ENCODE measurements around the gene PHACTR2. TPM values are rescaled to one million over a fixed set of nuclear protein-coding genes. Genes with fewer than 3 reads are reported as not detected.

PHACTR2 gene
- total RNA-seq, 4 donors from 2014 or later = 39.8 to 99.0 (median 49.3) TPM

DNA sequence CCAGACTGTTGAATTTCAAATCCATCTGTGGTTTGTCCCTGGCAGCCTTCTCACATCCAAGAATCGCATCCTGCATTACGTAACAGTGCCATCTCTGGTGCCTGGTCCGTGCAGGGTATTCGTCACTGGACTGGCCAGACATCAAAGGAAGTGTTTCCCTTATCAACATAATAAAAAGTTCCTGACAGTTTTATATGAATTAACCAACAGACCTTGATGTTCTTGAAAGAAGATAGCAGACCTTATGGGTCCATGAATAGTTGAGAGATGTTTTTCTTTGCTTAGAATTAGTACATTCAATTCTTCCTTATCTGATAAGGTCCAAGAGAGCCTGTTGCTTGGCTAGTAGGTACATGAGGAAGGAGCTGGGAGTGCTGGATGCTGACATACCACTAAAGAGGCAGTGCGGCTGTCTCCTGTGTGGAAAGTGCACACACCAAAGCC, 77.6 kb downstream of the PHACTR2 start:
- peak in 2 of 3 donors; percentile 55 to 71 for DNase-seq
- no peaks in the 10 kb centered on the region for H3K9me3 ChIP-seq
- H3K4me3 ChIP-seq = no peak overlapping the region
- no peaks in the 10 kb centered on the region for H3K27me3 ChIP-seq
- peaks cover 0 to 8% (median 0%) of the 10 kb centered on the region in 3 donors for H3K36me3 ChIP-seq
- H3K27ac ChIP-seq = no peak overlapping the region
- no peak for TF ChIP-seq POLR2A (IDR thresholded peaks at IDR 0.05)
- TF ChIP-seq, protein P1, sequence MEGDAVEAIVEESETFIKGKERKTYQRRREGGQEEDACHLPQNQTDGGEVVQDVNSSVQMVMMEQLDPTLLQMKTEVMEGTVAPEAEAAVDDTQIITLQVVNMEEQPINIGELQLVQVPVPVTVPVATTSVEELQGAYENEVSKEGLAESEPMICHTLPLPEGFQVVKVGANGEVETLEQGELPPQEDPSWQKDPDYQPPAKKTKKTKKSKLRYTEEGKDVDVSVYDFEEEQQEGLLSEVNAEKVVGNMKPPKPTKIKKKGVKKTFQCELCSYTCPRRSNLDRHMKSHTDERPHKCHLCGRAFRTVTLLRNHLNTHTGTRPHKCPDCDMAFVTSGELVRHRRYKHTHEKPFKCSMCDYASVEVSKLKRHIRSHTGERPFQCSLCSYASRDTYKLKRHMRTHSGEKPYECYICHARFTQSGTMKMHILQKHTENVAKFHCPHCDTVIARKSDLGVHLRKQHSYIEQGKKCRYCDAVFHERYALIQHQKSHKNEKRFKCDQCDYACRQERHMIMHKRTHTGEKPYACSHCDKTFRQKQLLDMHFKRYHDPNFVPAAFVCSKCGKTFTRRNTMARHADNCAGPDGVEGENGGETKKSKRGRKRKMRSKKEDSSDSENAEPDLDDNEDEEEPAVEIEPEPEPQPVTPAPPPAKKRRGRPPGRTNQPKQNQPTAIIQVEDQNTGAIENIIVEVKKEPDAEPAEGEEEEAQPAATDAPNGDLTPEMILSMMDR (IDR thresholded peaks at IDR 0.05) = no peak
- no peaks in the 10 kb centered on the region for H3K4me1 ChIP-seq

DNA sequence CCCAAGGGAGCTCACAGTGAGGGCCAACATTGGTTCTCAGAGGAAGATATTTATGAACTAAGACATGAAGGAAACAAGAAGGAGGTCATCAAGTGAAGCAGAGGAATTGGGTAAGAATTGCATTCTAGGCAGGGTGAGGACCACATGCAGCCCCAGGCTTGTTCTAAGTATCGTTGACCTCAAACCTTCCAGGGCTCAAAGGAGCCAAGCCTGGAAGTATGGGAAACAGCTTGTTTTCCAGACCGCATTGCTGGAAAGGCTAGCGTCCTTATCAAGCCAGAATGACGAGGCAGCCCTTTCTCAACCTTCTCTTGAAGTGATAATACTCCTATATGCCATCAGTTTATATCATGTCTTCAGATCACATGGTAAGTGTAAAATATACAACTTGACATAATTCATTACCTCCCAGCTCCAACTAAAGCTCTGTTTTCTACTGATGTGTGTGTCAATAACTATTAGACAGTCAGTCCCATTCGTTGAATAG, 79.6 kb downstream of the PHACTR2 start:
- Histone ChIP-seq H3K27me3 (no peaks in the 10 kb centered on the region), H3K9me3 (no peaks in the 10 kb centered on the region), H3K36me3 (peaks cover 0 to 11% (median 0%) of the 10 kb centered on the region in 3 donors), H3K4me1 (no peaks in the 10 kb centered on the region), H3K4me3 (no peak overlapping the region), H3K27ac (no peak overlapping the region)
- no peak for DNase-seq
- TF ChIP-seq POLR2A (IDR thresholded peaks at IDR 0.05) = no peak
- TF ChIP-seq, protein P1 (IDR thresholded peaks at IDR 0.05) = no peak

DNA sequence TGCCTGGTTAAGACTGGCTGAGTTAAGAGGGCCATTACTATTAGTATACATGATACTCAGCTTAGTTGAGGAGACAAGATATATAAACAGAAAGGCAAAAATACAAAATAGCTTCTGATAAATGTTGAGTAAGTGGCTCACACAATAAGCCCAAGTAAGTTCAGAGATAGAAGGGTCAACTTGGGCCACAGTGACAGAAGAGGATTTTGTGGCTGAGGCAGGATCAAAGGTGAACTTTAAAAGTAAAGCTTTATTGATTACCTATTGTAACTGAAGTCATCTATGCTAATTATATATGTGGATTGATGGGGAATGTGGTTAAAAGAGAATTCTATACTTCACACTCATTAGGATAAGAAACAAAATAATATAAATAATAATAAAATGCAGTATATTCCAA, 80.8 kb downstream of the PHACTR2 start:
- no peak overlapping the region for H3K4me3 ChIP-seq
- H3K27me3 ChIP-seq = no peaks in the 10 kb centered on the region
- H3K36me3 ChIP-seq = peaks cover 0 to 11% (median 0%) of the 10 kb centered on the region in 3 donors
- H3K4me1 ChIP-seq = no peaks in the 10 kb centered on the region
- TF ChIP-seq POLR2A (IDR thresholded peaks at IDR 0.05) = no peak
- TF ChIP-seq, protein P1 (IDR thresholded peaks at IDR 0.05) = no peak
- DNase-seq = no peak
- no peak overlapping the region for H3K27ac ChIP-seq
- no peaks in the 10 kb centered on the region for H3K9me3 ChIP-seq

DNA sequence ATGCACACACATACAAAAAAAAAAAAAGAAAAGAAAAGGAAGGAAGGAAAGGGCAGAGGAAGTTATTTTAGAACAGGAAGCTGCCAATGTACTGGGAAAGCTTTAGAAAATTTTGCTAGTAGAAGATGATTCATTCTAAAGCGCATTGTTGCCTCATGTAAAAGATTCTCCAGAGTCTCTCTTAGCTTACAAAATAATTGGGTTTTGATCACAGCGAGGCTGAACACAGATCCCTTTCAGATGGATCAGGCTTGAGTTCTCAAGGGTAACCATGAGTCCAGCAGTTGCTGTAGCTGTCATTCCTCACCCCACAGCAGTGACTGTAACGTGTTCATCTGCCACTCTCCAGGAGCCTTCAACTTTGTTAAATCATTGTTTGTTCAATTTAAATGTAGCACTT, 81.9 kb downstream of the PHACTR2 start:
- no peak for DNase-seq
- no peaks in the 10 kb centered on the region for H3K9me3 ChIP-seq
- H3K4me1 ChIP-seq = no peaks in the 10 kb centered on the region
- H3K27me3 ChIP-seq = no peaks in the 10 kb centered on the region
- no peak overlapping the region for H3K4me3 ChIP-seq
- peaks cover 0 to 11% (median 0%) of the 10 kb centered on the region in 3 donors for H3K36me3 ChIP-seq
- no peak overlapping the region for H3K27ac ChIP-seq
- no peak for TF ChIP-seq POLR2A (IDR thresholded peaks at IDR 0.05)
- TF ChIP-seq, protein P1 (IDR thresholded peaks at IDR 0.05) = no peak

DNA sequence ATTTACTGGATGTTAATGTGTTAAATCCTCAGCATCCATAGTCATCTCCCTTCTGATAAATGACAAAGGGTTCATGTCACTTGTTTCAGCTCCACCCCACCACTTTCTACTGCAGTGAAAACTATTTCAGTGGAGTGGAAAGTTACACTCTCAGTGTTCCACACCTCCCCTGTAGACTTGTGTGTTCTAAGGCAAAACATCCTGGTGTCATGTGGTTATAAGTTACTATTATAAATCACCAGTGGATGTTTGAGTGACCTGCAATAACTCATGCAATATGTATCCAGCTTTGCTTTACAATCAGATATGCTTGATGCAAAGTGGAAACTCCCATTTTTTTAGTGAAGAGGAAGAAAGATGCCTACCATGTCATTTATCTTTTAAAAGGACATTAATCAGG, 83.3 kb downstream of the PHACTR2 start:
- no peak for DNase-seq
- Histone ChIP-seq H3K4me1 (no peaks in the 10 kb centered on the region), H3K4me3 (no peak overlapping the region), H3K27me3 (no peaks in the 10 kb centered on the region), H3K27ac (no peak overlapping the region), H3K9me3 (no peaks in the 10 kb centered on the region), H3K36me3 (peaks cover 0 to 21% (median 0%) of the 10 kb centered on the region in 3 donors)
- TF ChIP-seq, protein P1 (IDR thresholded peaks at IDR 0.05) = no peak
- no peak for TF ChIP-seq POLR2A (IDR thresholded peaks at IDR 0.05)

DNA sequence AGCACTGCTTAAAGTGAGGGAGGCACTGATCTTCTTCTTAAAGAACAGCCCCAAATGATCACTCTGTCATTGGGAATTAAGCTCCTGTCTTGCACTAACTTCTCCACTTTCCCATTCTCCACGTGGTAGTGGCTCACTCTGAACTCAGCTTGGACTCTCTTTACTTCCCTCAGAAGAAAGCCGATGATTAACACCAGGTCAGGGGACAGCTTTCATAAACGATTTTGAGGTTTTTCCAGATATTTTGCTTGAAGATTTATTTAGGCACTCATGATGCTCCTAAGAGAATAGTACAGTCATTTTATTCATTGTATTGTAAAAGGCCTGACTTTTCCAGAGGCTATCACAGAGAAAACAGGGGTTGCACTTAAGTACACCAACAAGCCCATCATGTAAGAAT, 84.4 kb downstream of the PHACTR2 start:
- TF ChIP-seq, protein P1 (IDR thresholded peaks at IDR 0.05) = no peak
- TF ChIP-seq POLR2A (IDR thresholded peaks at IDR 0.05) = no peak
- Histone ChIP-seq H3K27me3 (no peaks in the 10 kb centered on the region), H3K9me3 (no peaks in the 10 kb centered on the region), H3K36me3 (peaks cover 0 to 24% (median 0%) of the 10 kb centered on the region in 3 donors), H3K4me3 (no peak overlapping the region), H3K27ac (no peak overlapping the region), H3K4me1 (no peaks in the 10 kb centered on the region)
- DNase-seq = no peak
